ENCODE data around the gene FRG1. TPM values are rescaled to one million over a fixed set of nuclear protein-coding genes. Genes with fewer than 3 reads are reported as not detected.
"Not testable (repeated sequence)": the region's sequence is repeated elsewhere in the genome, so short reads cannot be mapped to it uniquely, and the experiment has no call there.

The FRG1 gene
- polyA plus RNA-seq, 1 of the 3 experiments (the other 2 are of a cell fraction) = 12.4 TPM

GRCh38 chr4:189942412-189942811 lies 1.7 kb downstream of the FRG1 start:
- CTCF ChIA-PET = not testable (repeated sequence)

GRCh38 chr4:189944077-189944476 lies 3.4 kb downstream of the FRG1 start:
- H3F3A ChIP-seq (replicated peaks; ENCODE audit: insufficient read depth); POLR2A ChIA-PET; H3K9me2 ChIP-seq; H3K27me3 ChIP-seq (ENCODE audit: insufficient read depth); H2AFZ ChIP-seq (ENCODE audit: low read depth); DNase-seq; H3K4me2 ChIP-seq; H3K9ac ChIP-seq; H3K4me1 ChIP-seq (ENCODE audit: control insufficient read depth in 1 of 2, insufficient read depth in 2 of 2, low read depth in 1 of 2, low read length in 1 of 2); H3K4me3 ChIP-seq (ENCODE audit: low read depth in 2 of 2, low read length in 1 of 2); H3K9me3 ChIP-seq; H4K20me1 ChIP-seq (ENCODE audit: insufficient read depth); H3K27ac ChIP-seq (ENCODE audit: low read depth in 2 of 2, low read length in 1 of 2); CTCF ChIA-PET: not testable (repeated sequence)
- Histone ChIP-seq H3K79me2 (ENCODE audit: insufficient read depth) (peaks cover 78% of the 10 kb centered on the region), H3K36me3 (replicated peaks in 1 of 2; ENCODE audit: control insufficient read depth in 1 of 2, insufficient read depth in 2 of 2, low read length in 1 of 2) (peaks cover 5 to 19% of the 10 kb centered on the region in 2 experiments)
- 87% methylated on average over 5 of the region's 5 CpGs for WGBS (ENCODE audit: low lambda C conversion rate)

More at GRCh38 chr4:189942412-189942811, 1.7 kb downstream of the FRG1 start:
- H3K27ac ChIP-seq (ENCODE audit: low read depth in 2 of 2, low read length in 1 of 2); POLR2A ChIA-PET; H3K9me3 ChIP-seq; H3K9ac ChIP-seq; H3K4me3 ChIP-seq (ENCODE audit: low read depth in 2 of 2, low read length in 1 of 2); H3K4me2 ChIP-seq; H3K27me3 ChIP-seq (ENCODE audit: insufficient read depth); H2AFZ ChIP-seq (ENCODE audit: low read depth); H3F3A ChIP-seq (replicated peaks; ENCODE audit: insufficient read depth); DNase-seq; H3K4me1 ChIP-seq (ENCODE audit: control insufficient read depth in 1 of 2, insufficient read depth in 2 of 2, low read depth in 1 of 2, low read length in 1 of 2); H3K9me2 ChIP-seq; H4K20me1 ChIP-seq (ENCODE audit: insufficient read depth): not testable (repeated sequence)
- peaks cover 63% of the 10 kb centered on the region for H3K79me2 ChIP-seq (ENCODE audit: insufficient read depth)
- peaks cover 5 to 19% of the 10 kb centered on the region in 2 experiments for H3K36me3 ChIP-seq (replicated peaks in 1 of 2; ENCODE audit: control insufficient read depth in 1 of 2, insufficient read depth in 2 of 2, low read length in 1 of 2)
- 94% methylated on average over 3 of the region's 3 CpGs for WGBS (ENCODE audit: low lambda C conversion rate)

DNA sequence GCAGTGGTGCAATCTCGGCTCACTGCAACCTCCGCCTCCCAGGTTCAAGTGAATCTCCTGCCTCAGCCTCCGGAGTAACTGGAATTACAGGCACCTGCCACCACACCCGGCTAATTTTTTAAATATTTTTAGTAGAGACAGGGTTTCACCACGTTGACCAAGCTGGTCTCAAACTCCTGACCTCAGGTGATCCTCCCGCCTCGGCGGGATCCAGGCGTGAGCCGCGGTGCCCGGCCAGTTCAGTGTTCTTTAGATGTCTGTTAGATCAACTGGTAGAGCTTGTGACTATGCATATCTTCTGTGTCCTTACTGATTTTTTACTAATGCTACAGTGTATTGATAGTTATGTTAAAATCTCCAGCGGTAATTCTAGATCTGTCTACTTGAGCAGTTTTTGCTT lies 6.2 kb downstream of the FRG1 start:
- POLR2A ChIA-PET; H3K4me3 ChIP-seq (ENCODE audit: low read depth in 2 of 2, low read length in 1 of 2); H3K4me2 ChIP-seq; H3K9me2 ChIP-seq; H3K4me1 ChIP-seq (ENCODE audit: control insufficient read depth in 1 of 2, insufficient read depth in 2 of 2, low read depth in 1 of 2, low read length in 1 of 2); H4K20me1 ChIP-seq (ENCODE audit: insufficient read depth); DNase-seq; H3K9me3 ChIP-seq; H3K9ac ChIP-seq; CTCF ChIA-PET; H2AFZ ChIP-seq (ENCODE audit: low read depth); H3K27me3 ChIP-seq (ENCODE audit: insufficient read depth); H3K27ac ChIP-seq (ENCODE audit: low read depth in 2 of 2, low read length in 1 of 2); H3F3A ChIP-seq (replicated peaks; ENCODE audit: insufficient read depth): not testable (repeated sequence)
- peaks cover 92% of the 10 kb centered on the region for H3K79me2 ChIP-seq (ENCODE audit: insufficient read depth)
- H3K36me3 ChIP-seq (replicated peaks in 1 of 2; ENCODE audit: control insufficient read depth in 1 of 2, insufficient read depth in 2 of 2, low read length in 1 of 2) = peaks cover 5 to 28% of the 10 kb centered on the region in 2 experiments
- WGBS (ENCODE audit: low lambda C conversion rate) = 86% methylated on average over 13 of the region's 13 CpGs

DNA sequence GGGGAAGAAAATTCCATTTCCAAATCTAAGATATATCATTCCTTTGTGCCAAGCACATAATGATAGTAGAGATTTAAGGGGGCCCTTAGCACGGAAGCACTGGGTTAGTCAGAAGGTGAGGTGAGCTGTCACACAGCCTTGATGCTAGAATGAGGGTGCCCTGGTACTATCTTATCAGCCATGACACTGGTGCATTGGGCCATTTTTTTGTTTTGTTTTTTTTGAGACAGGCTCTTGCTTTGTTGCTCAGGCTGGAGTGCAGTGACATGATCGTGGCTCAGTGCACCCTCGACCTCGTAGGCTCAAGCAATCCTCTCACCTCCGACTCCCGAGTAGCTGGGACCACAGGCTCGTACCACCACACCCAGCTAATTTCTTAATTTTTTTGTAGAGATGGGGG lies 7.8 kb downstream of the FRG1 start:
- DNase-seq; H3K4me1 ChIP-seq (ENCODE audit: control insufficient read depth in 1 of 2, insufficient read depth in 2 of 2, low read depth in 1 of 2, low read length in 1 of 2); H3F3A ChIP-seq (replicated peaks; ENCODE audit: insufficient read depth); H2AFZ ChIP-seq (ENCODE audit: low read depth); POLR2A ChIA-PET; H3K27me3 ChIP-seq (ENCODE audit: insufficient read depth); H3K27ac ChIP-seq (ENCODE audit: low read depth in 2 of 2, low read length in 1 of 2); H4K20me1 ChIP-seq (ENCODE audit: insufficient read depth); H3K4me3 ChIP-seq (ENCODE audit: low read depth in 2 of 2, low read length in 1 of 2); H3K9me2 ChIP-seq; H3K9me3 ChIP-seq; H3K9ac ChIP-seq; H3K4me2 ChIP-seq: not testable (repeated sequence)
- peaks cover under 1 to 32% of the 10 kb centered on the region in 2 experiments for H3K36me3 ChIP-seq (replicated peaks in 1 of 2; ENCODE audit: control insufficient read depth in 1 of 2, insufficient read depth in 2 of 2, low read length in 1 of 2)
- peaks cover 83% of the 10 kb centered on the region for H3K79me2 ChIP-seq (ENCODE audit: insufficient read depth)
- CTCF ChIA-PET = interaction anchor here (1.4 kb wide), 1 partner anchor 8 kb away, joined by 3 read pairs; the partner anchor contains the start of gene FRG1
- WGBS (ENCODE audit: low lambda C conversion rate) = 90% methylated on average over 7 of the region's 7 CpGs

DNA sequence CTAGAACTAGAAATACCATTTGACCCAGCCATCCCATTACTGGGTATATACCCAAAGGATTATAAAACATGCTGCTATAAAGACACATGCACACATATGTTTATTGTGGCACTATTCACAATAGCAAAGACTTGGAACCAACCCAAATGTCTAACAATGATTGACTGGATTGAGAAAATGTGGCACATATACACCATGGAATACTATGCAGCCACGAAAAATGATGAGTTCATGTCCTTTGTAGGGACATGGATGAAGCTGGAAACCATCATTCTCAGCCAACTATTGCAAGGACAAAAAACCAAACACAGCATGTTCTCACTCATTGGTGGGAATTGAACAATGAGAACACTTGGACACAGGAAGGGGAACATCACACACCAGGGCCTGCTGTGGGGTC lies 28.6 kb downstream of the FRG1 start:
- DNase-seq; H4K20me1 ChIP-seq (ENCODE audit: insufficient read depth); H3K9me3 ChIP-seq; H3K9me2 ChIP-seq; POLR2A ChIA-PET; H2AFZ ChIP-seq (ENCODE audit: low read depth); H3K27ac ChIP-seq (ENCODE audit: low read depth in 2 of 2, low read length in 1 of 2); H3F3A ChIP-seq (replicated peaks; ENCODE audit: insufficient read depth); H3K27me3 ChIP-seq (ENCODE audit: insufficient read depth); H3K4me3 ChIP-seq (ENCODE audit: low read depth in 2 of 2, low read length in 1 of 2); CTCF ChIA-PET; H3K4me1 ChIP-seq (ENCODE audit: control insufficient read depth in 1 of 2, insufficient read depth in 2 of 2, low read depth in 1 of 2, low read length in 1 of 2); H3K4me2 ChIP-seq; H3K9ac ChIP-seq; H3K79me2 ChIP-seq (ENCODE audit: insufficient read depth); H3K36me3 ChIP-seq (replicated peaks in 1 of 2; ENCODE audit: control insufficient read depth in 1 of 2, insufficient read depth in 2 of 2, low read length in 1 of 2): not testable (repeated sequence)
- WGBS (ENCODE audit: low lambda C conversion rate) = 7% methylated on average over 1 of the region's 1 CpG

Measured in SK-N-SH (cell line).